OCI-M2 (cell line): ENCODE data around the gene CCNL1.
"Not testable (repeated sequence)": the region's sequence is repeated elsewhere in the genome, so short reads cannot be mapped to it uniquely, and the experiment has no call there.

ENCODE experiments used
- DNase-seq: peaks from one replicate; lab custom pipeline; 2025; ENCODE audit not compliant: unreplicated experiment; lab: John Stamatoyannopoulos, UW

Gene CCNL1

GRCh38 chr3:157159762-157160657, at the start of gene CCNL1:
Gene CCNL1, minus strand, starts transcription at chr3:157160147. Its CDS starts 53 bp downstream, at chr3:157160094.
- DNase-seq: peak; percentile 74

GRCh38 chr3:157204880-157205279, 44.9 kb upstream of the CCNL1 start:
- no peak for DNase-seq

- no peak for DNase-seq
These were observed 44.5 kb upstream of the CCNL1 start for GRCh38 chr3:157204431-157204830.

- DNase-seq: peak; percentile 9
These were observed 41.8 kb upstream of the CCNL1 start for GRCh38 chr3:157201648-157202278.

- DNase-seq: no peak
These were observed 39.9 kb upstream of the CCNL1 start for GRCh38 chr3:157199841-157200240.

- no peak for DNase-seq
These were observed 36.0 kb upstream of the CCNL1 start for GRCh38 chr3:157195965-157196364.

- DNase-seq: not testable (repeated sequence)
These were observed 31.2 kb upstream of the CCNL1 start for GRCh38 chr3:157191149-157191548.

GRCh38 chr3:157190380-157190872, 30.5 kb upstream of the CCNL1 start:
- DNase-seq: no peak

GRCh38 chr3:157188391-157188790, 28.4 kb upstream of the CCNL1 start:
- DNase-seq: no peak

GRCh38 chr3:157182879-157183278, 22.9 kb upstream of the CCNL1 start:
- DNase-seq: no peak

GRCh38 chr3:157180262-157180661, 20.3 kb upstream of the CCNL1 start:
- no peak for DNase-seq

GRCh38 chr3:157179365-157179803, 19.4 kb upstream of the CCNL1 start:
- DNase-seq: no peak

- not testable (repeated sequence) for DNase-seq
These were observed 18.8 kb upstream of the CCNL1 start for GRCh38 chr3:157178503-157179364.

GRCh38 chr3:157177801-157178453, 18.0 kb upstream of the CCNL1 start:
- DNase-seq: not testable (repeated sequence)

GRCh38 chr3:157176934-157177333, 17.0 kb upstream of the CCNL1 start:
- no peak for DNase-seq

- DNase-seq: no peak
These were observed 16.0 kb upstream of the CCNL1 start for GRCh38 chr3:157175691-157176507.

GRCh38 chr3:157174649-157175498, 14.9 kb upstream of the CCNL1 start:
- DNase-seq: peak; percentile 80

- DNase-seq: no peak
These were observed 14.3 kb upstream of the CCNL1 start for GRCh38 chr3:157174290-157174648.

GRCh38 chr3:157173343-157173742, 13.4 kb upstream of the CCNL1 start:
- not testable (repeated sequence) for DNase-seq
